MCF 10A (cell line): Measurements from ENCODE around the gene EGFL7. TPM values are rescaled to one million over a fixed set of nuclear protein-coding genes. Genes with fewer than 3 reads are reported as not detected.
A peak's percentile ranks its signal among the peaks of the same experiment; 100 is the strongest.

Experiments
- BruUV-seq: library from RNA; stranded (reverse); fragments of 400-500 nt; replicated peaks from 2 replicates; lab custom pipeline; 2021; lab: Mats Ljungman, UMichigan
- CTCF ChIA-PET: fragments of 300-600 bp; sonication (Branson Sonifier 250); formaldehyde crosslinking; extraction: SDS; loops from one replicate; lab custom pipeline; 2021; ENCODE audit warnings: antibody characterized with exemption, inconsistent platforms; lab: Yijun Ruan, JAX
- POLR2A ChIA-PET: fragments of 300-600, 350-650 bp; sonication (Branson Sonifier 250); formaldehyde crosslinking; extraction: SDS; loops from one replicate; lab custom pipeline; 2020; ENCODE audit warnings: antibody characterized with exemption, inconsistent platforms; lab: Yijun Ruan, JAX
- DNase-seq: peaks from one replicate; pipeline ENCODE4 v3.0.0-alpha.2; 2018; ENCODE audit not compliant: unreplicated experiment
- H3K27ac Mint-ChIP-seq: one replicate; pipeline ENCODE4 v1.8.0; 2022; ENCODE audit warnings: mild to moderate bottlenecking, low read depth, mixed read lengths; ENCODE audit not compliant: unreplicated experiment
- H3K27me3 Mint-ChIP-seq: one replicate; pipeline ENCODE4 v1.8.0; 2022; ENCODE audit warnings: mixed read lengths; ENCODE audit not compliant: insufficient read depth, unreplicated experiment
- H3K36me3 Mint-ChIP-seq: one replicate; pipeline ENCODE4 v1.8.0; 2022; ENCODE audit warnings: mild to moderate bottlenecking, moderate library complexity, mixed read lengths; ENCODE audit not compliant: insufficient read depth, unreplicated experiment
- H3K4me1 Mint-ChIP-seq: one replicate; pipeline ENCODE4 v1.8.0; 2022; ENCODE audit warnings: mixed read lengths; ENCODE audit not compliant: insufficient read depth, unreplicated experiment
- H3K4me3 Mint-ChIP-seq: one replicate; pipeline ENCODE4 v1.8.0; 2022; ENCODE audit warnings: mild to moderate bottlenecking, moderate library complexity, mixed read lengths; ENCODE audit not compliant: unreplicated experiment
- H3K9me3 Mint-ChIP-seq: one replicate; pipeline ENCODE4 v1.8.0; 2022; ENCODE audit warnings: mixed read lengths; ENCODE audit not compliant: unreplicated experiment
- intact Hi-C: fragments of 100-400 bp; cut with micrococcal nuclease; formaldehyde crosslinking; loops from 2 replicates; pipeline ENCODE4 v1.14.1; 2022
- total RNA-seq: library from RNA; stranded (reverse); gene quantifications from 2 replicates; pipeline ENCODE4 v1.2.3, GENCODE V29; 2022
- TF ChIP-seq, protein P1 (sequence below): fragments of 200-600 bp; IDR thresholded peaks from one replicate; pipeline ENCODE4 v1.8.0; 2022; ENCODE audit warnings: antibody characterized with exemption, mild to moderate bottlenecking; ENCODE audit not compliant: unreplicated experiment

The EGFL7 gene
- total RNA-seq, 1 experiment from 2014 or later, result 3.9 TPM

DNA sequence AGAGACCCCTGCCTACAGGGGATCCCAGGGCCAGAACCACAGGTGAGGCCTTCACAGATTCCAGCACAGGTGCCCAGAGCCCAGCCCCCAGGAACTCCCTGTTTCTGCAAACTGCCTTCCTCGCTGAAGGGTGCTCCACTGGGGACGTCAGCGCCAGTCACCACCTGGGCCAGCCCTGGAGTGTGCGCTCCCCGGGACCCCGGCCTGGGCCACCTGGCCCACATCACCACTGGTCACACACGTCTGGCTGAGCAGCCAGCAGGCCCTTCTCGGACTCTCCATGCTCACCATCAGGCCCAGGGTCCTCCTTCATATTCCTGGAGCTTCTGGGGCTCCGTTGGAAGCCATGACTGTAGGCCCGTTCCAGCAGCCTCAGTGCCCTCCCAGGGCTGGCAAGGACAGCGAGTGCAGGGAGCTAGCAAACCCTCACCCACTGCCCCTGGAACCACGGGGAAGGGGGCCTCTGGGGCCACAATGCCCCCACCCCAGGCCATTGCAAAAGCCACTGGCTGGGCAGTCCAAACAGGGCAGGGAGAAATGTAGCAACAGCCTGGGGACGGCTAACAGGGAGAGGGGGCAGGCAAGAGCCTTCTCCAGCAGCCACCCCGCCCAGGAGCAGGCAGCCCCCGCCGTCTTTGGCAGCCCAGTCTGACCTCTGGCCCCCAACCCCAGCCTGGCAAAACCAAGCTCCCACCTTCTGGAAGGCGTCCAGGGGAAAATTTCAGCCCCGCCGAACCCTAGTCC is 23.2 kb downstream of the EGFL7 start:
- intact Hi-C loops, result no loop called here
- BruUV-seq, result no TSS peak
- Mint-ChIP-seq H3K27me3 (no peaks in the 10 kb centered on the region), H3K9me3 (no peaks in the 10 kb centered on the region), H3K4me1 (peaks cover 2% of the 10 kb centered on the region), H3K27ac (no peak overlapping the region), H3K4me3 (peak overlapping the region; percentile 68), H3K36me3 (no peaks in the 10 kb centered on the region)
- TF ChIP-seq, protein P1, sequence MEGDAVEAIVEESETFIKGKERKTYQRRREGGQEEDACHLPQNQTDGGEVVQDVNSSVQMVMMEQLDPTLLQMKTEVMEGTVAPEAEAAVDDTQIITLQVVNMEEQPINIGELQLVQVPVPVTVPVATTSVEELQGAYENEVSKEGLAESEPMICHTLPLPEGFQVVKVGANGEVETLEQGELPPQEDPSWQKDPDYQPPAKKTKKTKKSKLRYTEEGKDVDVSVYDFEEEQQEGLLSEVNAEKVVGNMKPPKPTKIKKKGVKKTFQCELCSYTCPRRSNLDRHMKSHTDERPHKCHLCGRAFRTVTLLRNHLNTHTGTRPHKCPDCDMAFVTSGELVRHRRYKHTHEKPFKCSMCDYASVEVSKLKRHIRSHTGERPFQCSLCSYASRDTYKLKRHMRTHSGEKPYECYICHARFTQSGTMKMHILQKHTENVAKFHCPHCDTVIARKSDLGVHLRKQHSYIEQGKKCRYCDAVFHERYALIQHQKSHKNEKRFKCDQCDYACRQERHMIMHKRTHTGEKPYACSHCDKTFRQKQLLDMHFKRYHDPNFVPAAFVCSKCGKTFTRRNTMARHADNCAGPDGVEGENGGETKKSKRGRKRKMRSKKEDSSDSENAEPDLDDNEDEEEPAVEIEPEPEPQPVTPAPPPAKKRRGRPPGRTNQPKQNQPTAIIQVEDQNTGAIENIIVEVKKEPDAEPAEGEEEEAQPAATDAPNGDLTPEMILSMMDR, result no peak
- ChIA-PET POLR2A (interaction anchor here (0.7 to 1.1 kb wide), 5 partner anchors 9 to 343 kb away, joined by 3 to 4 read pairs (median 3); no protein-coding TSS in a partner anchor), CTCF (interaction anchor here (0.5 to 4.0 kb wide), 2 partner anchors 13 to 454 kb away, joined by 4 to 22 read pairs; no protein-coding TSS in a partner anchor)
- DNase-seq, result no peak

DNA sequence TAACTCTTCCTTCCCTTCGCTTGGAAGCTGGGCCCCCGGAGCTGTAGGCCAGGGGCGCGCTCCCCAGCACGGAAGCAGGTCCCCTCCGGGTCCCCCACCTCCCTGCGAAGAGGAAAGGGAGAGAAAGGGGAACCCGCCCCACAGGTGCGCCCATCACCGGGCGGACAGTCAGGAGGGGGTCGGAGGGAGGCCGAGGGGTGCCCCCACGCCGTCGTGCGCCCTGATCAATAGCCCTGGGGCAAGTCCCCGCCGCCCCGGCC is 23.7 kb downstream of the EGFL7 start:
- H3K9me3 Mint-ChIP-seq, result no peaks in the 10 kb centered on the region
- CTCF ChIA-PET, result interaction anchor here (0.5 kb wide), 1 partner anchor 454 kb away, joined by 4 read pairs; no protein-coding TSS in a partner anchor
- no peak overlapping the region for H3K27ac Mint-ChIP-seq
- DNase-seq, result no peak
- H3K4me3 Mint-ChIP-seq, result peak overlapping the region; percentile 68
- intact Hi-C loops, result no loop called here
- TF ChIP-seq, protein P1, result no peak
- H3K4me1 Mint-ChIP-seq, result peaks cover 4% of the 10 kb centered on the region
- H3K36me3 Mint-ChIP-seq, result no peaks in the 10 kb centered on the region
- H3K27me3 Mint-ChIP-seq, result no peaks in the 10 kb centered on the region
- POLR2A ChIA-PET, result interaction anchor here (0.7 to 1.1 kb wide), 5 partner anchors 9 to 344 kb away, joined by 3 to 4 read pairs (median 3); no protein-coding TSS in a partner anchor
- no TSS peak for BruUV-seq

DNA sequence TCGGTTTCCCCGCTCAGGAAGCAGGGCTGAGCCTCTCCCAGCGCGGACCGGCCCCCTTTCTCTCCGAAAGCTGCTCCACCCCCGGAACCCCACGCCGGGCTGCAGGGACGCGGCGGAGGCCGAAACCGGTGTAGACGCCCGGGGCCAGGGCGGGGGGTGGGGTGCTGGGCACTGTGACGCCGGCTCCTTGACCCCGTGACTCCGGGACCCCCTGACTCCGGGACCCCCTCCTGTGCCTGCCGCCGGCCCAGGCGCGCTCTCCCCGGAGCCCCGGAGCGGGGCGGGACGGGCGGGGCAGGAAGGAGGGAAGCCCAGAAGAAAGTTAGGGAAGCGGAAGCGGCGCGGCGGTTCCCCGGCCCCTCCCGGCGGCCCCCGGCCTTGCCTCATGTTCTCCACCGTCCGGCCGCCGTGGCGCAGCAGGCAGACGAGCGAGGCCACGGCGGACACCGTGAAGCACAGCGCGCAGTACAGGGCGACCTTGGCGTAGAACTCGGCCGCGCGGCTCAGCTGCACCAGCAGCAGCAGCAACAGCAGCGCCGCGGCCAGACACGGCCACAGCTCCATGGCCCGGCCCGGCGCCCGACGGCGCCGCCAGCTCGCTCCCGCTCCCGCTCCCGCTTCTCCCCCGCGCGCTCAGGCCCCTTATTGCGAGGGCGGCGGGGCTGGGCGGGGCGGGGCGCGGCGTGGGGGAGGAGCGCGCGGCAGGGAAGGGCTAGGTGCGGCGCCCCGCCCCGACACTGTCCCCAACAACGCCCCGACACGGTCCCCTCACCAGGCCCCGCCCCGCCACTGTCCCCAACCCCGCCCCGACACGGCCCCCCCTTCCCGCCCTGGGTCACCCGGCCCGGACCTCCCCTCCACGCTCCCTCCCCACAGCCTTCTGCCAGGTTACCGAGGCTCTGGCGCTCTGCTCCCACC is 24.3 kb downstream of the EGFL7 start, which contains the start of gene AGPAT2:
Gene AGPAT2 (minus strand): TSS at position 664 of the 918 bp plus-strand sequence. CDS start 100 bp downstream, at position 564.
- intact Hi-C loops, result no loop called here

More for the DNA sequence above, 24.3 kb downstream of the EGFL7 start, which contains the start of gene AGPAT2:
- H3K9me3 Mint-ChIP-seq, result no peaks in the 10 kb centered on the region
- no peak within 1 kb of the TSS for H3K27ac Mint-ChIP-seq
- H3K27me3 Mint-ChIP-seq, result no peaks in the 10 kb centered on the region
- H3K36me3 Mint-ChIP-seq, result no peaks in the 10 kb centered on the region
- ChIA-PET POLR2A (interaction anchor here (0.6 to 1.1 kb wide), 5 partner anchors 8 to 1209 kb away, joined by 3 read pairs; no protein-coding TSS in a partner anchor), CTCF (no interaction called here)
- H3K4me1 Mint-ChIP-seq, result peaks cover 4% of the 10 kb centered on the region
- BruUV-seq, result no TSS peak
- peak within 1 kb of the TSS; percentile 68 for H3K4me3 Mint-ChIP-seq
- peak; percentile 47 for DNase-seq
- TF ChIP-seq, protein P1, result no peak
